Endothelial cell (in vitro differentiated cells): ENCODE measurements around the gene KLF11. TPM values are rescaled to one million over a fixed set of nuclear protein-coding genes. Genes with fewer than 3 reads are reported as not detected.

Experiments
- DNase-seq: peaks from one replicate; pipeline ENCODE4 v3.0.0; 2021; ENCODE audit warnings: low spot score
- H3K27ac Mint-ChIP-seq: one replicate; pipeline ENCODE4 v1.8.0; 2021; ENCODE audit warnings: mixed read lengths, inconsistent platforms; ENCODE audit not compliant: unreplicated experiment
- H3K27me3 Mint-ChIP-seq: one replicate; pipeline ENCODE4 v1.8.0; 2021; ENCODE audit warnings: mild to moderate bottlenecking, moderate library complexity, mixed read lengths, inconsistent platforms; ENCODE audit not compliant: unreplicated experiment
- H3K36me3 Mint-ChIP-seq: one replicate; pipeline ENCODE4 v1.8.0; 2021; ENCODE audit warnings: mild to moderate bottlenecking, low read depth, mixed read lengths, inconsistent platforms; ENCODE audit not compliant: unreplicated experiment
- H3K4me1 Mint-ChIP-seq: one replicate; pipeline ENCODE4 v1.8.0; 2021; ENCODE audit warnings: mild to moderate bottlenecking, mixed read lengths, inconsistent platforms; ENCODE audit not compliant: unreplicated experiment
- H3K4me3 Mint-ChIP-seq: one replicate; pipeline ENCODE4 v1.8.0; 2021; ENCODE audit warnings: mild to moderate bottlenecking, mixed read lengths, inconsistent platforms; ENCODE audit not compliant: unreplicated experiment
- H3K9me3 Mint-ChIP-seq: one replicate; pipeline ENCODE4 v1.8.0; 2021; ENCODE audit warnings: mixed read lengths, inconsistent platforms; ENCODE audit not compliant: unreplicated experiment
- CTCF ChIP-seq: fragments of 200-600 bp; sonication (generic); IDR thresholded peaks from one replicate; pipeline ENCODE4 v1.5.0; 2021; ENCODE audit warnings: antibody characterized with exemption; ENCODE audit not compliant: unreplicated experiment
- total RNA-seq: library from RNA; stranded (reverse); fragmentation: NEBNext Ultra II Directional; extraction: Animal tissue kit (Norgen Biotek cat#: 25700); gene quantifications from one replicate; pipeline ENCODE4 v1.2.1, GENCODE V29; 2021; ENCODE audit not compliant: unreplicated experiment

Gene KLF11
- total RNA-seq, 1 donor from 2014 or later: 8.2 TPM

DNA sequence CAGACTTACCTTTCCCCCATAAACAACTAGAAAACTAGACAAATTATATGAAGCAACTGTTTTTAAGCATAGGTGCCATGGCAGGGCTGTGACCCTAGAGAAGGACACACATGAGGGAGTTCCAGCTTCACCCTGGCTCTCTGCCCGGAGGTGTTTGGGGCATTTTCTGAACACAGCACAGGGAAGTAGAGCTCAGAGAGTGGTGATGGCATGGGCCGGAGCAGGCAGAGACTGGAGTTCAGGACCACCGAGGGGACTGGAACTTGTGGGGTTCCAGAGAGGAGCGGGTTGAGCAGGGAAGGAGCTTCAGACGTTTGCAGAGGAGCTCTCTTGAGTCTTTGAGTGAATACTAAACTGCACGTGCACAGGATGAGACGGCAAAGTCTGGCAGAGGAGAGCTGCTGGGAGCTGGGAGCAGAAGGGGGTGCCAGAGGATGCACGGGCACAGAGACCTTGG lies 26.5 kb upstream of the KLF11 start:
- H3K36me3 Mint-ChIP-seq: no peaks in the 10 kb centered on the region
- no peak overlapping the region for H3K27ac Mint-ChIP-seq
- H3K9me3 Mint-ChIP-seq: no peaks in the 10 kb centered on the region
- no peaks in the 10 kb centered on the region for H3K27me3 Mint-ChIP-seq
- DNase-seq: no peak
- no peak for TF ChIP-seq CTCF
- no peak overlapping the region for H3K4me3 Mint-ChIP-seq
- peaks cover 4% of the 10 kb centered on the region for H3K4me1 Mint-ChIP-seq

GRCh38 chr2:10017313-10017941 lies 25.9 kb upstream of the KLF11 start:
- DNase-seq: no peak

GRCh38 chr2:10019174-10019573 lies 24.2 kb upstream of the KLF11 start:
- H3K27me3 Mint-ChIP-seq: peaks cover 2% of the 10 kb centered on the region
- no peak overlapping the region for H3K27ac Mint-ChIP-seq
- no peak for TF ChIP-seq CTCF
- H3K4me3 Mint-ChIP-seq: no peak overlapping the region
- DNase-seq: no peak
- no peaks in the 10 kb centered on the region for H3K36me3 Mint-ChIP-seq
- peaks cover 4% of the 10 kb centered on the region for H3K4me1 Mint-ChIP-seq
- no peaks in the 10 kb centered on the region for H3K9me3 Mint-ChIP-seq

More at GRCh38 chr2:10017313-10017941, 25.9 kb upstream of the KLF11 start:
- Mint-ChIP-seq H3K4me3 (no peak overlapping the region), H3K36me3 (no peaks in the 10 kb centered on the region), H3K4me1 (peaks cover 4% of the 10 kb centered on the region), H3K9me3 (no peaks in the 10 kb centered on the region), H3K27ac (no peak overlapping the region), H3K27me3 (no peaks in the 10 kb centered on the region)
- no peak for TF ChIP-seq CTCF

DNA sequence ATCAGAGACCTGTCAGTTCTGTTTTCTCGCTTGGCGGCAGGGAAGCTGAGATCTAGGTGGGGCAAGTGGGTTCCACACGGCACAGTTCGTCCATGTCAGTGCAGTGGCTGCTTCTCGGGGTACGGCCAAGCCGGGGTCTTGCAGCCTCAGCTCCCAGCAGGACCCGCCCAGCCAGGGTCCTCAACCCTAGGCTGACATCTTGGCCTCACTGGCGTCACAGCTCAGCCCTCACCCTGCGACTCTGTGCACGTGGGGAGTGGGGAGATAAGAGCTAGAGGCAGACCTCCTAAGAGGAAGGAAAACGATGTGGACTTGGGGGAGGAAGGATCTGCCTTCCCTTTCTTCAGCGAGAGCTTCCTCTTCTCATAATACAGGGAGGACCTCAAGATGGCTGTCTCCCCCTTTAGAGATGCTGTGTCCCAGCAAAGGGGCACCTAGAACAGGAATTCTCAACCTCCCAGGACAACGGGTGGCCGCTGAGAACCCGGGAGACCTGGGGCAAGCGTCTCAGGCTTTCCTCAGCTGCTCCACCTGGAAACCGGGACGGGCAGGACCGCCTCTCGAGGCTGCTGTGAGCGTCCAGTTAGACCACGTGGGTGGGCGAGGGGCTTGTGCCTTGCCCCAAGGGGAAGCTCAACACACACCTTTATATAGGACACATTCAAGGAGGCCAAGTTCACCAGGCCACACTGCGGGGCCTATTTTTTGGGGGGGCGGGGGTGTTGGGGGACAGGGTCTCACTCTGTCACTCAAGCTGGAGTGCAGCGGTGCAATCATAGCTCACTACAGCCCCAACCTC lies 23.5 kb upstream of the KLF11 start:
- H3K27me3 Mint-ChIP-seq: peaks cover 2% of the 10 kb centered on the region
- no peak overlapping the region for H3K4me3 Mint-ChIP-seq
- H3K27ac Mint-ChIP-seq: no peak overlapping the region
- H3K36me3 Mint-ChIP-seq: no peaks in the 10 kb centered on the region
- DNase-seq: no peak
- peaks cover 4% of the 10 kb centered on the region for H3K4me1 Mint-ChIP-seq
- H3K9me3 Mint-ChIP-seq: no peaks in the 10 kb centered on the region
- TF ChIP-seq CTCF: no peak

DNA sequence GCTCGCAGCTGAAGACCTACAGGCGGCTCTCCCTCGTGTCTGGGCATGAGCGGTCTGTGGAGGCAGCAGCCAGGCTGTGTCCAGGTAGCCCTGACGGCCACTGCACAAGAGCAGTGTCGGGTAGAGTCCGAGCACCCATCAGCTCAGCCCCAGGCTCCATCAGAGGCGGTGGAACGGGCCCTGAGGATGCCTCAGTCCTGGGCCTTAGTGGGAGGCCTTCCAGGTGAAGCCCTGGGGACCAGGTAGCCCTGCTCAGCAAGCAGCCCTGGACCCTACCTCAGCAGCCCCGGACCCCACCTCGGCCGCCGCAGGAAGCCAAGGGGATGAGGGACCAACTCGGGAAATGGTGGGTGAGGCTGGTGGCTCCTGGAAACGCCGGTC lies 21.3 kb upstream of the KLF11 start:
- H3K4me1 Mint-ChIP-seq: peaks cover 4% of the 10 kb centered on the region
- no peak overlapping the region for H3K4me3 Mint-ChIP-seq
- TF ChIP-seq CTCF: no peak
- peaks cover 5% of the 10 kb centered on the region for H3K36me3 Mint-ChIP-seq
- peaks cover 5% of the 10 kb centered on the region for H3K27me3 Mint-ChIP-seq
- no peak overlapping the region for H3K27ac Mint-ChIP-seq
- no peaks in the 10 kb centered on the region for H3K9me3 Mint-ChIP-seq
- no peak for DNase-seq
